ENCODE data around the gene PSMD13.
A peak's percentile ranks its signal among the peaks of the same experiment; 100 is the strongest.

PSMD13 gene

DNA sequence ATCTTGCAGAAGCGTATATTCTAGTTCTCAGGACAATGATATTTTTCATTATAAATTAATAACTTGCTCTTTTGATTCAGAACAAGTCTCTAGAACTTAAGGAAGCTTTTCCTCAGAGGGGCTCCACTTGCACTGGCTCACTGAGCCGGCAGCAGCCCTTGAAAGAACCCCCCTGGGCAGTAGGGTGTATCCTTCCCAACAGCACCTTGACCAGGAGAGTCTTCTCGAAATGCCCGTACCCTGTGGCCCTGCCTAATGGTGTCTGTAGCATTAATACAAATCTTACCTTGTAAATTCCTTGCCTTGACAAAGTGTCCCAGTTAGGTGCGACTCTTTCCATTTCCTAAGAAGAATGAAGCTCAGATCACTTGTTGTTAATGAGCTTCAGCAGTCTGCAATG lies 13.5 kb downstream of the PSMD13 start:
- no peak overlapping the region for H3K4me2 ChIP-seq (ENCODE audit: low read length)
- H3K9ac ChIP-seq (ENCODE audit: low read length), result no peak overlapping the region
- no peaks in the 10 kb centered on the region for H3K9me3 ChIP-seq (ENCODE audit: insufficient read depth, low read length)
- no peak overlapping the region for H3K27ac ChIP-seq (ENCODE audit: low read length)
- H3K79me2 ChIP-seq (ENCODE audit: low read length), result no peaks in the 10 kb centered on the region
- H2AFZ ChIP-seq (ENCODE audit: low read depth, low read length), result no peak overlapping the region
- no peak overlapping the region for H3K4me3 ChIP-seq (ENCODE audit: low read length)
- TF ChIP-seq, protein P1, sequence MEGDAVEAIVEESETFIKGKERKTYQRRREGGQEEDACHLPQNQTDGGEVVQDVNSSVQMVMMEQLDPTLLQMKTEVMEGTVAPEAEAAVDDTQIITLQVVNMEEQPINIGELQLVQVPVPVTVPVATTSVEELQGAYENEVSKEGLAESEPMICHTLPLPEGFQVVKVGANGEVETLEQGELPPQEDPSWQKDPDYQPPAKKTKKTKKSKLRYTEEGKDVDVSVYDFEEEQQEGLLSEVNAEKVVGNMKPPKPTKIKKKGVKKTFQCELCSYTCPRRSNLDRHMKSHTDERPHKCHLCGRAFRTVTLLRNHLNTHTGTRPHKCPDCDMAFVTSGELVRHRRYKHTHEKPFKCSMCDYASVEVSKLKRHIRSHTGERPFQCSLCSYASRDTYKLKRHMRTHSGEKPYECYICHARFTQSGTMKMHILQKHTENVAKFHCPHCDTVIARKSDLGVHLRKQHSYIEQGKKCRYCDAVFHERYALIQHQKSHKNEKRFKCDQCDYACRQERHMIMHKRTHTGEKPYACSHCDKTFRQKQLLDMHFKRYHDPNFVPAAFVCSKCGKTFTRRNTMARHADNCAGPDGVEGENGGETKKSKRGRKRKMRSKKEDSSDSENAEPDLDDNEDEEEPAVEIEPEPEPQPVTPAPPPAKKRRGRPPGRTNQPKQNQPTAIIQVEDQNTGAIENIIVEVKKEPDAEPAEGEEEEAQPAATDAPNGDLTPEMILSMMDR (IDR thresholded peaks at IDR 0.05; ENCODE audit: low read depth, low read length), result no peak
- TF ChIP-seq EZH2phosphoT487 (IDR thresholded peaks at IDR 0.05; ENCODE audit: low read depth), result no peak
- no peaks in the 10 kb centered on the region for H3K27me3 ChIP-seq (ENCODE audit: low read depth, low read length)
- no peaks in the 10 kb centered on the region for H4K20me1 ChIP-seq (ENCODE audit: insufficient read depth, low read length)
- no peaks in the 10 kb centered on the region for H3K4me1 ChIP-seq (ENCODE audit: low read length)
- H3K36me3 ChIP-seq (replicated peaks; ENCODE audit: low read depth, low read length), result peaks cover 59% of the 10 kb centered on the region

- Histone ChIP-seq H3K4me3 (ENCODE audit: low read length) (no peak overlapping the region), H4K20me1 (ENCODE audit: insufficient read depth, low read length) (no peaks in the 10 kb centered on the region), H3K4me1 (ENCODE audit: low read length) (no peaks in the 10 kb centered on the region), H3K79me2 (ENCODE audit: low read length) (no peaks in the 10 kb centered on the region), H3K36me3 (replicated peaks; ENCODE audit: low read depth, low read length) (peaks cover 54% of the 10 kb centered on the region), H3K27ac (ENCODE audit: low read length) (no peak overlapping the region), H3K4me2 (ENCODE audit: low read length) (no peak overlapping the region), H2AFZ (ENCODE audit: low read depth, low read length) (no peak overlapping the region), H3K9me3 (ENCODE audit: insufficient read depth, low read length) (no peaks in the 10 kb centered on the region), H3K27me3 (ENCODE audit: low read depth, low read length) (no peaks in the 10 kb centered on the region), H3K9ac (ENCODE audit: low read length) (no peak overlapping the region)
- TF ChIP-seq, protein P1 (IDR thresholded peaks at IDR 0.05; ENCODE audit: low read depth, low read length), result peak; percentile 85
- no peak for TF ChIP-seq EZH2phosphoT487 (IDR thresholded peaks at IDR 0.05; ENCODE audit: low read depth)
Measured at GRCh38 chr11:250740-251299, 14.0 kb downstream of the PSMD13 start.

GRCh38 chr11:251550-251949 lies 14.8 kb downstream of the PSMD13 start:
- Histone ChIP-seq H3K36me3 (replicated peaks; ENCODE audit: low read depth, low read length) (peaks cover 49% of the 10 kb centered on the region), H3K4me2 (ENCODE audit: low read length) (no peak overlapping the region), H3K79me2 (ENCODE audit: low read length) (no peaks in the 10 kb centered on the region), H3K9me3 (ENCODE audit: insufficient read depth, low read length) (no peaks in the 10 kb centered on the region), H2AFZ (ENCODE audit: low read depth, low read length) (no peak overlapping the region), H3K9ac (ENCODE audit: low read length) (no peak overlapping the region), H3K4me3 (ENCODE audit: low read length) (no peak overlapping the region), H3K27ac (ENCODE audit: low read length) (no peak overlapping the region), H4K20me1 (ENCODE audit: insufficient read depth, low read length) (no peaks in the 10 kb centered on the region), H3K4me1 (ENCODE audit: low read length) (no peaks in the 10 kb centered on the region), H3K27me3 (ENCODE audit: low read depth, low read length) (no peaks in the 10 kb centered on the region)
- TF ChIP-seq EZH2phosphoT487 (IDR thresholded peaks at IDR 0.05; ENCODE audit: low read depth), result no peak

GRCh38 chr11:252666-253065 lies 15.9 kb downstream of the PSMD13 start:
- H3K4me2 ChIP-seq (ENCODE audit: low read length), result no peak overlapping the region
- H3K36me3 ChIP-seq (replicated peaks; ENCODE audit: low read depth, low read length), result peaks cover 41% of the 10 kb centered on the region
- no peak overlapping the region for H3K4me3 ChIP-seq (ENCODE audit: low read length)
- no peak overlapping the region for H3K9ac ChIP-seq (ENCODE audit: low read length)
- no peak overlapping the region for H2AFZ ChIP-seq (ENCODE audit: low read depth, low read length)
- no peaks in the 10 kb centered on the region for H4K20me1 ChIP-seq (ENCODE audit: insufficient read depth, low read length)
- no peaks in the 10 kb centered on the region for H3K27me3 ChIP-seq (ENCODE audit: low read depth, low read length)
- no peak for TF ChIP-seq EZH2phosphoT487 (IDR thresholded peaks at IDR 0.05; ENCODE audit: low read depth)
- TF ChIP-seq, protein P1 (IDR thresholded peaks at IDR 0.05; ENCODE audit: low read depth, low read length), result no peak
- H3K79me2 ChIP-seq (ENCODE audit: low read length), result no peaks in the 10 kb centered on the region
- no peaks in the 10 kb centered on the region for H3K9me3 ChIP-seq (ENCODE audit: insufficient read depth, low read length)
- peaks cover 11% of the 10 kb centered on the region for H3K4me1 ChIP-seq (ENCODE audit: low read length)
- no peak overlapping the region for H3K27ac ChIP-seq (ENCODE audit: low read length)

Data from OCI-LY3 (cell line).